HCT116 (cell line): ENCODE results near the gene KIAA1586. TPM values are rescaled to one million over a fixed set of nuclear protein-coding genes. Genes with fewer than 3 reads are reported as not detected.

Source experiments
- ATAC-seq: fragments of 200-7000 bp; cut with Tn5 transposase; 2 replicates; pipeline ENCODE4 v1.9.1; 2020; ENCODE audit warnings: mild to moderate bottlenecking, moderate library complexity
- BruUV-seq: library from RNA; stranded (reverse); fragments of 400-500 nt; replicated peaks from 2 replicates; lab custom pipeline; 2021; lab: Mats Ljungman, UMichigan
- CTCF ChIA-PET: fragments of 300-600 bp; sonication (Branson Sonifier 250); formaldehyde crosslinking; loops from one replicate; lab custom pipeline; 2021; ENCODE audit warnings: antibody characterized with exemption; lab: Charles Lee
- POLR2A ChIA-PET: fragments of 300-600, 350-600 bp; sonication (Branson Sonifier 250); formaldehyde crosslinking; loops from one replicate; lab custom pipeline; 2021; ENCODE audit warnings: antibody characterized with exemption; lab: Charles Lee
- RAD21 ChIA-PET, 2 experiments: fragments of 300-600 bp; sonication (Branson Sonifier 250); formaldehyde crosslinking; loops; one replicate each; lab custom pipeline; 2023; ENCODE audit warnings: low total read pairs in 2 of 2; ENCODE audit not compliant: uncharacterized antibody in 2 of 2, unreplicated experiment in 2 of 2, low non-redundant PET in 1 of 2; lab: Charles Lee
- DNase-seq: peaks from one replicate; pipeline ENCODE4 v3.0.0-alpha.2; 2010; ENCODE audit warnings: low read depth, low spot score
- H2AFZ ChIP-seq: fragments of 200-600 bp; shearing (Covaris generic), sonication (generic); 2 replicates; pipeline ENCODE4 v1.6.1; 2017; ENCODE audit warnings: low read depth, mixed run types, mixed read lengths, antibody characterized with exemption, low read length; ENCODE audit not compliant: poor library complexity, severe bottlenecking
- H3K27ac ChIP-seq: 2 replicates; pipeline ENCODE4 v1.5.1; 2012; ENCODE audit warnings: low read depth, low read length
- H3K27me3 ChIP-seq: fragments of 200-600 bp; sonication (generic); 2 replicates; pipeline ENCODE4 v1.6.1; 2016; ENCODE audit warnings: mixed run types, low read length, mixed read lengths; ENCODE audit not compliant: insufficient read depth
- H3K36me3 ChIP-seq, 2 experiments: fragments of 200-500 bp in 1 of 2; fragments of 200-600 bp in 1 of 2; sonication (Bioruptor generic) in 1 of 2; sonication (generic) in 1 of 2; 2 replicates each; pipeline versions ENCODE4 v1.5.1 to v1.6.1; 2014 to 2016; ENCODE audit warnings: low read length in 2 of 2, inconsistent platforms in 1 of 2, mixed read lengths in 1 of 2, mixed run types in 1 of 2; ENCODE audit not compliant: insufficient read depth in 2 of 2, control insufficient read depth in 1 of 2
- H3K4me1 ChIP-seq, 2 experiments: fragments of 200-600 bp in 1 of 2; sonication (generic) in 1 of 2; 2 replicates each; pipeline versions ENCODE4 v1.5.1 to v1.6.1; 2012 to 2017; ENCODE audit warnings: low read length in 2 of 2, inconsistent platforms in 1 of 2, mild to moderate bottlenecking in 1 of 2, mixed read lengths in 1 of 2, mixed run types in 1 of 2, moderate library complexity in 1 of 2; ENCODE audit not compliant: insufficient read depth in 2 of 2, control insufficient read depth in 1 of 2
- H3K4me2 ChIP-seq: fragments of 200-600 bp; sonication (generic); 2 replicates; pipeline ENCODE4 v1.6.1; 2017; ENCODE audit warnings: mixed run types, low read length, mixed read lengths
- H3K4me3 ChIP-seq, 2 experiments: fragments of 200-600 bp in 1 of 2; sonication (generic) in 1 of 2; replicated peaks in 1 of 2; 2 replicates each; pipeline ENCODE4 v1.5.1; 2011 to 2016; ENCODE audit warnings: low read length in 2 of 2, control low read depth in 1 of 2, low read depth in 1 of 2, mild to moderate bottlenecking in 1 of 2, mixed read lengths in 1 of 2, mixed run types in 1 of 2
- H3K79me2 ChIP-seq: fragments of 200-600 bp; sonication (generic); 2 replicates; pipeline ENCODE4 v1.6.1; 2017; ENCODE audit warnings: mild to moderate bottlenecking, mixed run types, low read length, moderate library complexity, mixed read lengths; ENCODE audit not compliant: insufficient read depth
- H3K9ac ChIP-seq: fragments of 200-600 bp; sonication (generic); 2 replicates; pipeline ENCODE4 v1.6.1; 2016; ENCODE audit warnings: low read length, mixed read lengths
- H3K9me2 ChIP-seq: fragments of 200-600 bp; sonication (generic), shearing (Covaris generic); 2 replicates; pipeline ENCODE4 v1.6.1; 2017; ENCODE audit warnings: mixed run types, mild to moderate bottlenecking, moderate library complexity; ENCODE audit not compliant: insufficient read depth
- H3K9me3 ChIP-seq, 2 experiments: fragments of 200-500 bp in 1 of 2; fragments of 200-600 bp in 1 of 2; sonication (Bioruptor generic) in 1 of 2; sonication (generic) in 1 of 2; 2 replicates each; pipeline ENCODE4 v1.6.1; 2014 to 2017; ENCODE audit warnings: low read length in 2 of 2, mixed read lengths in 2 of 2, inconsistent platforms in 1 of 2, low read depth in 1 of 2, mild to moderate bottlenecking in 1 of 2, mixed run types in 1 of 2, moderate library complexity in 1 of 2; ENCODE audit not compliant: control insufficient read depth in 1 of 2, insufficient read depth in 1 of 2
- H4K20me1 ChIP-seq: fragments of 200-600 bp; sonication (generic), shearing (Covaris generic); 2 replicates; pipeline ENCODE4 v1.6.1; 2017; ENCODE audit warnings: mixed run types, mild to moderate bottlenecking, moderate library complexity; ENCODE audit not compliant: insufficient read depth
- EZH2phosphoT487 ChIP-seq: fragments of 200-600 bp; IDR thresholded peaks from 2 replicates; pipeline ENCODE4 v1.6.1; 2018; ENCODE audit warnings: antibody characterized with exemption, borderline replicate concordance
- POLR2AphosphoS5 ChIP-seq: IDR thresholded peaks from 2 replicates; pipeline ENCODE4 v1.6.1; 2011; ENCODE audit warnings: mild to moderate bottlenecking, low read depth, low read length, moderate library complexity
- intact Hi-C: fragments of 100-400 bp; cut with micrococcal nuclease; formaldehyde crosslinking; loops from 2 replicates; pipeline ENCODE4 v1.10.0; 2022
- total RNA-seq: library from RNA; stranded (reverse); gene quantifications from one replicate; pipeline ENCODE4 v1.2.1, GENCODE V29; 2021; ENCODE audit not compliant: unreplicated experiment

Gene KIAA1586
- total RNA-seq, 1 experiment from 2014 or later, result 12.7 TPM

DNA sequence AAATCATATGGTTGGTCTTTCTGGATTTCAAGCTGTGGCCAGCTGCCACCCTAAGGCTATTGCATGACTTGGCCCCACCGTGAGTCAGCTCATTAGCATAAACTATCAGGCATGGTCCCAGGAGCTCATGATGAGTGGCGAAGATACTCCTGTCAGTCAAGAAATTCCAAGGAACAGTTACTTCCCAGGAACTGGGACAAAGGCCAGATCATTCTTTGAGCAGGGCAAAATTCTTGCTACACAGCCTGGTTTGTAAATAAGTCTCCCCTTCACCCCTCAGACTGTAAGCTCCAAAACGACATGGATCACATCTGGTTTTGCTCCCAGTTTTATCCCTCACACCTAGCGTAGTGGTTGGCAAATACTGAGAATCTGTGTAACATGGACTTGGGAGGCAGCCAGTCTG lies 33.0 kb upstream of the KIAA1586 start:
- no peaks in the 10 kb centered on the region for H3K4me1 ChIP-seq
- CTCF ChIA-PET, result interaction anchor here (1.3 kb wide), 1 partner anchor 109 kb away, joined by 3 read pairs; no protein-coding TSS in a partner anchor
- no peaks in the 10 kb centered on the region for H3K36me3 ChIP-seq
- intact Hi-C loops, result no loop called here
- TF ChIP-seq POLR2AphosphoS5, result no peak
- H3K9me3 ChIP-seq, result no peaks in the 10 kb centered on the region
- no peak overlapping the region for H2AFZ ChIP-seq
- H3K27me3 ChIP-seq, result no peaks in the 10 kb centered on the region
- H3K4me3 ChIP-seq, result no peak overlapping the region
- no TSS peak for BruUV-seq
- no peak overlapping the region for H3K4me2 ChIP-seq
- ATAC-seq (no peak), DNase-seq (no peak)
- no peak overlapping the region for H3K9ac ChIP-seq
- no peaks in the 10 kb centered on the region for H3K9me2 ChIP-seq
- RAD21 ChIA-PET, result no interaction called here
- POLR2A ChIA-PET, result no interaction called here
- no peaks in the 10 kb centered on the region for H3K79me2 ChIP-seq
- no peak overlapping the region for H3K27ac ChIP-seq
- no peaks in the 10 kb centered on the region for H4K20me1 ChIP-seq

DNA sequence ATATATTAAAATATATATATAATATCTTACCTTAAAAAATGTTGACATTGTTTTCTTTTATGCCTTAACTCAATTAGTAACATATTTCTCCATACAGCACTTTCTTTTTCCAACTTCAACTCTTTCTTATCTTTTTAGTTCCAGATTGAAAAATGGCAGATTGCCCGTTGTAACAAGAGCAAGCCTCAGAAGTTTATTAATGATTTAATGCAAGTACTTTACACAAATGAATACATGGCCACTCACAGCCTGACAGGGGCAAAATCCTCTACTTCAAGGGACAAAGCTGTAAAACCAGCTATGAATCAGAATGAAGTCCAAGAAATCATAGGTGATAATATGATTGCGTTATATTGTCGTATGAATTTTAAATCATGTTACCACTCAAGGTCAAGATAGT lies 29.4 kb upstream of the KIAA1586 start:
- ATAC-seq, result no peak
- no peak overlapping the region for H3K9ac ChIP-seq
- H4K20me1 ChIP-seq, result no peaks in the 10 kb centered on the region
- BruUV-seq, result no TSS peak
- no peak overlapping the region for H3K4me3 ChIP-seq
- H3K27me3 ChIP-seq, result no peaks in the 10 kb centered on the region
- ChIA-PET CTCF (interaction anchor here (1.7 kb wide), 1 partner anchor 113 kb away, joined by 8 read pairs; no protein-coding TSS in a partner anchor), RAD21 (no interaction called here)
- H3K9me2 ChIP-seq, result no peaks in the 10 kb centered on the region
- no peaks in the 10 kb centered on the region for H3K36me3 ChIP-seq
- TF ChIP-seq EZH2phosphoT487, result no peak
- TF ChIP-seq, all 23 proteins: peak for 0
- H3K4me2 ChIP-seq, result no peak overlapping the region
- intact Hi-C loops, result loop anchor here (5.0 kb wide), 1 partner anchor 60 kb away; the partner anchor contains the start of gene BEND6
- H3K9me3 ChIP-seq, result no peaks in the 10 kb centered on the region
- H3K79me2 ChIP-seq, result no peaks in the 10 kb centered on the region
- no peak overlapping the region for H3K27ac ChIP-seq
- peak overlapping the region; percentile 46 for H2AFZ ChIP-seq
- DNase-seq, result no peak
- POLR2A ChIA-PET, result no interaction called here
- H3K4me1 ChIP-seq, result peaks cover 0 to 4% of the 10 kb centered on the region in 2 experiments; a peak in 1 of 4 replicates
